ENCODE results near the gene RECQL5.

DNA sequence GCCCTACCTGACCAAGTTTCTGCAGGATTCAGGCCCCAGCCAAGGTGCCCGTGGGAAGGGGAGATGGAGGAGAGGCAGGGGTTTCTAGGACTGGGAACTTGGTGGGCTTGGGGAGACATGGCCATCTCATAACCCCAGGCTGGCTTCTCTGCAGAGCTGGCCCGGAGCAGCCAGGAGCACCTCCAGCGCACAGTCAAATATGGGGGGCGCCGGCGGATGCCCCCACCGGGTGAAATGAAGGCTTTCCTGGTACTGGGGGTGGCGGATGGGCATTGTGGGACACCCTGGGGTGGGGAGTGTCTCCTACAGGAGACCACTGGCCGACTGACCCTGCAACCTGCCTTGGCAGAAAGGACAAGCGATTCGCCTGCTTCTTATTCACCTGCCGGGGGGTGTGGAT is 42.9 kb downstream of the RECQL5 start:
- TF ChIP-seq ZNF184 (tag by site-specific recombination; IDR thresholded peaks at IDR 0.05) (no peak), ZSCAN30 (tag by site-specific recombination; IDR thresholded peaks at IDR 0.05) (no peak), ZFP37 (tag by site-specific recombination; IDR thresholded peaks at IDR 0.05) (no peak), SCRT2 (tag by site-specific recombination; IDR thresholded peaks at IDR 0.05) (no peak), ZNF654 (tag by site-specific recombination; IDR thresholded peaks at IDR 0.05; ENCODE audit: low read depth) (no peak)
- TF ChIP-seq, protein P1, sequence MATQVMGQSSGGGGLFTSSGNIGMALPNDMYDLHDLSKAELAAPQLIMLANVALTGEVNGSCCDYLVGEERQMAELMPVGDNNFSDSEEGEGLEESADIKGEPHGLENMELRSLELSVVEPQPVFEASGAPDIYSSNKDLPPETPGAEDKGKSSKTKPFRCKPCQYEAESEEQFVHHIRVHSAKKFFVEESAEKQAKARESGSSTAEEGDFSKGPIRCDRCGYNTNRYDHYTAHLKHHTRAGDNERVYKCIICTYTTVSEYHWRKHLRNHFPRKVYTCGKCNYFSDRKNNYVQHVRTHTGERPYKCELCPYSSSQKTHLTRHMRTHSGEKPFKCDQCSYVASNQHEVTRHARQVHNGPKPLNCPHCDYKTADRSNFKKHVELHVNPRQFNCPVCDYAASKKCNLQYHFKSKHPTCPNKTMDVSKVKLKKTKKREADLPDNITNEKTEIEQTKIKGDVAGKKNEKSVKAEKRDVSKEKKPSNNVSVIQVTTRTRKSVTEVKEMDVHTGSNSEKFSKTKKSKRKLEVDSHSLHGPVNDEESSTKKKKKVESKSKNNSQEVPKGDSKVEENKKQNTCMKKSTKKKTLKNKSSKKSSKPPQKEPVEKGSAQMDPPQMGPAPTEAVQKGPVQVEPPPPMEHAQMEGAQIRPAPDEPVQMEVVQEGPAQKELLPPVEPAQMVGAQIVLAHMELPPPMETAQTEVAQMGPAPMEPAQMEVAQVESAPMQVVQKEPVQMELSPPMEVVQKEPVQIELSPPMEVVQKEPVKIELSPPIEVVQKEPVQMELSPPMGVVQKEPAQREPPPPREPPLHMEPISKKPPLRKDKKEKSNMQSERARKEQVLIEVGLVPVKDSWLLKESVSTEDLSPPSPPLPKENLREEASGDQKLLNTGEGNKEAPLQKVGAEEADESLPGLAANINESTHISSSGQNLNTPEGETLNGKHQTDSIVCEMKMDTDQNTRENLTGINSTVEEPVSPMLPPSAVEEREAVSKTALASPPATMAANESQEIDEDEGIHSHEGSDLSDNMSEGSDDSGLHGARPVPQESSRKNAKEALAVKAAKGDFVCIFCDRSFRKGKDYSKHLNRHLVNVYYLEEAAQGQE (tag by site-specific recombination; IDR thresholded peaks at IDR 0.05): no peak
